NCI-H526 (cell line): ENCODE data around the gene SETD1A.
A peak's percentile ranks its signal among the peaks of the same experiment; 100 is the strongest.

Experiments
- DNase-seq, 2 experiments: peaks; one replicate each; lab custom pipeline; 2025; lab: John Stamatoyannopoulos, UW

Gene SETD1A

GRCh38 chr16:31020536-31020935, 63.0 kb downstream of the SETD1A start:
- no peak for DNase-seq

- DNase-seq = no peak
Observed at GRCh38 chr16:31022544-31023251, 65.1 kb downstream of the SETD1A start.

- no peak for DNase-seq
Observed at GRCh38 chr16:31023252-31023602, 65.7 kb downstream of the SETD1A start.

- DNase-seq = no peak
Observed at GRCh38 chr16:31023627-31024226, 66.2 kb downstream of the SETD1A start.

GRCh38 chr16:31025339-31025738, 67.8 kb downstream of the SETD1A start:
- DNase-seq = no peak

GRCh38 chr16:31029272-31029671, 71.7 kb downstream of the SETD1A start:
- no peak for DNase-seq

GRCh38 chr16:31031276-31031675, 73.7 kb downstream of the SETD1A start:
- no peak for DNase-seq

- peak; percentile 86 to 96 for DNase-seq
Observed at GRCh38 chr16:31032736-31033708, 75.5 kb downstream of the SETD1A start, which contains the start of gene STX4. Gene STX4 (plus strand): TSS chr16:31033558. CDS start chr16:31033806, 248 bp downstream.

- peak; percentile 58 to 84 for DNase-seq
Observed at GRCh38 chr16:31033709-31034492, 76.3 kb downstream of the SETD1A start.
